ENCODE results near the gene CD300A. TPM values are rescaled to one million over a fixed set of nuclear protein-coding genes. Genes with fewer than 3 reads are reported as not detected.

The CD300A gene
- total RNA-seq, 4 donors from 2014 or later, result 1.9 to 100.0 (median 5.2) TPM

DNA sequence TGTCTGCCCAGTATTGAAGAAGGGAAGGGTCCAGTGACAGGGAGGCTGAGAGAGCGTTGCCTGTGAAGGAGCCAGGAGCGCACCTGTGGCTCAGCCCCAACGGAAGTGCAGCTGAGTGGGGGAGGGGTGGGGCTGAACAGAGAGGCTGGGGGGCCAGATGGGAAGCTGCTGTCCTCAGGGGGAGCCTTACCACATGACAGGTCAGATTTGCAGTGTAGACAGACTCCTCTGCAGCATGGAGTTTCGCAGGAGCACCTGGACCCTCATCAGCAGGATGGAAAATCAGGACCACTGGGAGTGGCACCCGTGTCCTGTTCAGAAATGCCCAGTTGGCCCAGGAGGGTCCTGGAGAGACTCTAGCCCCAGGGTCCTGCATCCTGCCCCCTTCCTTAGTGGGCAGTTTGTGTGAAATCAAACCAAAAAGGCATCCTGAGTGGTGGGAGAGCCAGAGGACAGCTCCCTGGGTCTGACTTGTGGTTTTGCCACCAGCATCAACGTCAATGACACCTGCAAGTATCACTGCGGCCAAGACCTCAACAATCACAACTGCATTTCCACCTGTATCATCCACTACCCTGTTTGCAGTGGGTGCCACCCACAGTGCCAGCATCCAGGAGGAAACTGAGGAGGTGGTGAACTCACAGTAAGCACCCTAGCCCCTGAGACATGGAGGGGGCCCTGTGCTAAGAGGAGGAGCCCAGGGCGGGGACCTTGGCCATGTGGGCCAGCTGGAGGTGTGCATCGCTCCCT, 7.8 kb downstream of the CD300A start:
- TF ChIP-seq, protein P1, sequence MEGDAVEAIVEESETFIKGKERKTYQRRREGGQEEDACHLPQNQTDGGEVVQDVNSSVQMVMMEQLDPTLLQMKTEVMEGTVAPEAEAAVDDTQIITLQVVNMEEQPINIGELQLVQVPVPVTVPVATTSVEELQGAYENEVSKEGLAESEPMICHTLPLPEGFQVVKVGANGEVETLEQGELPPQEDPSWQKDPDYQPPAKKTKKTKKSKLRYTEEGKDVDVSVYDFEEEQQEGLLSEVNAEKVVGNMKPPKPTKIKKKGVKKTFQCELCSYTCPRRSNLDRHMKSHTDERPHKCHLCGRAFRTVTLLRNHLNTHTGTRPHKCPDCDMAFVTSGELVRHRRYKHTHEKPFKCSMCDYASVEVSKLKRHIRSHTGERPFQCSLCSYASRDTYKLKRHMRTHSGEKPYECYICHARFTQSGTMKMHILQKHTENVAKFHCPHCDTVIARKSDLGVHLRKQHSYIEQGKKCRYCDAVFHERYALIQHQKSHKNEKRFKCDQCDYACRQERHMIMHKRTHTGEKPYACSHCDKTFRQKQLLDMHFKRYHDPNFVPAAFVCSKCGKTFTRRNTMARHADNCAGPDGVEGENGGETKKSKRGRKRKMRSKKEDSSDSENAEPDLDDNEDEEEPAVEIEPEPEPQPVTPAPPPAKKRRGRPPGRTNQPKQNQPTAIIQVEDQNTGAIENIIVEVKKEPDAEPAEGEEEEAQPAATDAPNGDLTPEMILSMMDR (IDR thresholded peaks at IDR 0.05; ENCODE audit: low read depth), result no peak

DNA sequence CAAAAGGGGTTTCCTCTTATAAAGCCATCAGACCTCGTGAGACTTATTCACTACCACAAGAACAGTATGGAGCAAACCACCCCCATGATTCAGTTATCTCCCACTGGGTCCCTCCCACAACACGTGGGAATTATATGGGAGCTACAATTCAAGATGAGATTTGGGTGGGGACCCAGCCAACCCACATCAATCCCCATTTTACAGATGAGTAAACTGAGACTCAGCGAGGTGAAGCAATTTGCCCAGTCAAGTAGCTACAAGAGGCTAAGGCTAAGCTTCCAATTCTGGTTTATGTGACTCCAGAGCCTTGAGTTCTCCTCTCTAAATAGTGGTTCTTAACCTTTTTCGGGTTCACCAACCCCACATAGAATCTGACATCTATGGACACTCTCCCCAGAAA, 8.8 kb downstream of the CD300A start:
- TF ChIP-seq, protein P1 (IDR thresholded peaks at IDR 0.05; ENCODE audit: low read depth), result no peak

DNA sequence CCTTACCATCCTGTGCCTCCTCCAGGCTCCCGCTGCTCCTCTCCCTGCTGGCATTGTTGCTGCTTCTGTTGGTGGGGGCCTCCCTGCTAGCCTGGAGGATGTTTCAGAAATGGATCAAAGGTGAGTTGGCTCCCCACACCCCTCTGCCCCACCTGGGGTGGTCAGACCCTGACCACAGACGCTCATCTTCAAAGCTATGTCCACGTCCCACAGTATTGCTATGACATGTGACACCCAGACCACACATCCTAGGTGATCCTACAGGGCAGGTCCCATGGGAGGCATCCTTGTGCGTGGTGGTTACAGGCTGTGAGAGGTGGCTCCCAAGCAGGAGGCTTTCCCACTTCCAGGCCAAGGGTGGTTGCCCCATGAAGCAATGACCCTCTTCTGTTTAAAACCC, 11.0 kb downstream of the CD300A start:
- TF ChIP-seq, protein P1 (IDR thresholded peaks at IDR 0.05; ENCODE audit: low read depth), result no peak

DNA sequence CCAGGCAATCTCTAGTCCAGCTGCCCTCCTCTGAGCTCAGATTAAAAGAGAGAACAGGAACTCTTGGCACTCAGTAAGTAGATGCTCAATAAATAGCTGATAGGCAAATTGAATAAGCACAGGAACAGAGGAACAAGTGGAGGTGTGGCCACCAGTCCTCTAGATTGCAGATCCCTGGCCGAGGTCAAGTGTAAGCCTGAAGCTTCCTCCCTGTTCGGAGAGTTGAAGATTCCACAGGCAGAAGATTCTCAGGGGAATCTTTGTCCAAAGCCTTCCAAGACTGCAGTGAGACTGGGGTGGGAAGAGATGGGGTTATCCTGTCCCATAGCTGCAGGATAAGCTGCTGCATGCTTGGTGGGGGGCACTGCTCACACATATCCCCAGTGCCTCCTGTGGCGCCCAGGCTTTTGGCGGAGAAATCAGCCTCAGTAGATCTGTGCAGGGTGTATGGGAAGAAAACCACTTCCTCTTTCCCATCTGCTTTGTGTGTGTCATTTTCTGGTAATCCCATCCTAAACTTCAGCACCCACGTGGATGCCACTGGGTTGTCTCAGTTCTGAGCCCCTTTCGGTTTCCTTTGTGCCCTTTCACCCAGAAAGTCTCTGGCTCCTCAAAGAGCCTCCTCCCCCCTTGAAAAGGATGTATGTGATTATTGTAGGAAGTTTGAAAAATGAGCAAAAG, 12.1 kb downstream of the CD300A start:
- TF ChIP-seq, protein P1 (IDR thresholded peaks at IDR 0.05; ENCODE audit: low read depth), result no peak

DNA sequence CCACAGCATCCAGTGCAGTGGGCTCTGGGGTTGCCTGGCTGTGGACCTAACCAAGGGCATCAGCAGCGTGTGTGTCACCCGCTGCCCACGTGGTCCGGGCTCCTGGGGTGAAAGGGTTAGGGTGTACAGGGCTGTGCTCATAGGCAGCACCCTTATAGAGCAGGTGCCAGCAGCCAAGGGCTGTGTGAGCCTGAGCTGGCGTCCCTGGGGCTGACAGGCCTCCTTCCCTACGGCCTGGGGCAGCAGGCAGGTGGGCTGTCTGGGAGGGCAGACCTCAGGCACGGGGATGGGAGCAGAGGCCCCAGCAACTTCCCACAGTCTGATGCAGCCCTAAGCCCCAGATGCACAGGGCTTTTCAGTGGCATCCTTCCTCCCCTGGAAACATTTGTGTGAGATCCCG, 13.9 kb downstream of the CD300A start:
- TF ChIP-seq, protein P1 (IDR thresholded peaks at IDR 0.05; ENCODE audit: low read depth), result no peak

DNA sequence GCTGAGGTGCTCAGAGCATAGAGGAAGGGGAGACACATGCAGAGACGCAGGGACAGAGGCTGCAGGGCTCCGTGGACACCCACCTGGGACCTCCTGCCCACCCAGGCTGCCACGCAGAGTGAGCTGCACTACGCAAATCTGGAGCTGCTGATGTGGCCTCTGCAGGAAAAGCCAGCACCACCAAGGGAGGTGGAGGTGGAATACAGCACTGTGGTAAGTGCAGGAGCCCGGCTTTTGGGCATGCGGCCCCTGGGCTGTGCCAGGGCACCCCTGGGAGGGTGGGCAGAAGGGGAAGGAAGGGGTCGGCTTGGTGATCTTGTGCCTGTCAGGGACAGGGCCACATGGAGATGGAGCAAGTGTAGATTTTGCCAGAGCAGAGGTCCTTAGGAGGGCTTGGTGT, 15.2 kb downstream of the CD300A start:
- TF ChIP-seq, protein P1 (IDR thresholded peaks at IDR 0.05; ENCODE audit: low read depth), result no peak

DNA sequence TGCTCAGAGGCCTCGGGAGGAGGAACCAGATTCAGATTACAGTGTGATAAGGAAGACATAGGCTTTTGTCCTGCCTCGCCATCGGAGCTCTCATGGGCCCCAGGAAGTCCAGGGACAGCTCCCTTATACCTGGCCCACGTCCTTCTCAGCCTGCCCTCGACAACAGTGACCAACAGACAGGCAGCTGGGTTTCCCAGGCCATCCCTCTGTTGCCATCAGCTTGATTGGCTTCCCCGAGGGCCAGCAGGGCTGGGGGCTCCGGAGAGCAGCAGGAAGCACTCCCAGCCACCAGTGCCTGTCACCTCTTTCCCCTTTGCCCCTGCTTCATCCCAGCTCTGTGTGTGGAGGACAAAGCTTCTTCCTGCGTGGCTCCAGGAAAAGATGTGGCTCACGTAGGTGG, 17.6 kb downstream of the CD300A start:
- TF ChIP-seq, protein P1 (IDR thresholded peaks at IDR 0.05; ENCODE audit: low read depth), result no peak
